ENCODE data around the gene CALD1. TPM values are rescaled to one million over a fixed set of nuclear protein-coding genes. Genes with fewer than 3 reads are reported as not detected.
A peak's percentile ranks its signal among the peaks of the same experiment; 100 is the strongest.

Gene CALD1
- total RNA-seq, 4 donors from 2014 or later, result 1,513 to 2,575 (median 1,808) TPM

DNA sequence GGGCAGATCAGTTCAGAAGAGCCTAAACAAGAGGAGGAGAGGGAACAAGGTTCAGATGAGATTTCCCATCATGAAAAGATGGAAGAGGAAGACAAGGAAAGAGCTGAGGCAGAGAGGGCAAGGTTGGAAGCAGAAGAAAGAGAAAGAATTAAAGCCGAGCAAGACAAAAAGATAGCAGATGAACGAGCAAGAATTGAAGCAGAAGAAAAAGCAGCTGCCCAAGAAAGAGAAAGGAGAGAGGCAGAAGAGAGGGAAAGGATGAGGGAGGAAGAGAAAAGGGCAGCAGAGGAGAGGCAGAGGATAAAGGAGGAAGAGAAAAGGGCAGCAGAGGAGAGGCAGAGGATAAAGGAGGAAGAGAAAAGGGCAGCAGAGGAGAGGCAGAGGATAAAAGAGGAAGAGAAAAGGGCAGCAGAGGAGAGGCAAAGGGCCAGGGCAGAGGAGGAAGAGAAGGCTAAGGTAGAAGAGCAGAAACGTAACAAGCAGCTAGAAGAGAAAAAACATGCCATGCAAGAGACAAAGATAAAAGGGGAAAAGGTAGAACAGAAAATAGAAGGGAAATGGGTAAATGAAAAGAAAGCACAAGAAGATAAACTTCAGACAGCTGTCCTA is 154.1 kb downstream of the CALD1 start:
- H3K36me3 ChIP-seq, result peaks cover 0 to 79% of the 10 kb centered on the region in 2 donors
- ATAC-seq, result no peak
- TF ChIP-seq POLR2AphosphoS5 (IDR thresholded peaks at IDR 0.05) (no peak), POLR2A (IDR thresholded peaks at IDR 0.05) (no peak), EP300 (IDR thresholded peaks at IDR 0.05) (no peak)
- TF ChIP-seq, protein P1, sequence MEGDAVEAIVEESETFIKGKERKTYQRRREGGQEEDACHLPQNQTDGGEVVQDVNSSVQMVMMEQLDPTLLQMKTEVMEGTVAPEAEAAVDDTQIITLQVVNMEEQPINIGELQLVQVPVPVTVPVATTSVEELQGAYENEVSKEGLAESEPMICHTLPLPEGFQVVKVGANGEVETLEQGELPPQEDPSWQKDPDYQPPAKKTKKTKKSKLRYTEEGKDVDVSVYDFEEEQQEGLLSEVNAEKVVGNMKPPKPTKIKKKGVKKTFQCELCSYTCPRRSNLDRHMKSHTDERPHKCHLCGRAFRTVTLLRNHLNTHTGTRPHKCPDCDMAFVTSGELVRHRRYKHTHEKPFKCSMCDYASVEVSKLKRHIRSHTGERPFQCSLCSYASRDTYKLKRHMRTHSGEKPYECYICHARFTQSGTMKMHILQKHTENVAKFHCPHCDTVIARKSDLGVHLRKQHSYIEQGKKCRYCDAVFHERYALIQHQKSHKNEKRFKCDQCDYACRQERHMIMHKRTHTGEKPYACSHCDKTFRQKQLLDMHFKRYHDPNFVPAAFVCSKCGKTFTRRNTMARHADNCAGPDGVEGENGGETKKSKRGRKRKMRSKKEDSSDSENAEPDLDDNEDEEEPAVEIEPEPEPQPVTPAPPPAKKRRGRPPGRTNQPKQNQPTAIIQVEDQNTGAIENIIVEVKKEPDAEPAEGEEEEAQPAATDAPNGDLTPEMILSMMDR (IDR thresholded peaks at IDR 0.05), result no peak
- no peaks in the 10 kb centered on the region for H3K27me3 ChIP-seq
- H3K4me3 ChIP-seq, result peak overlapping the region in 1 of 2 donors; percentile 16
- peaks cover 22 to 92% (median 23%) of the 10 kb centered on the region in 3 donors for H3K4me1 ChIP-seq
- H3K27ac ChIP-seq, result peak overlapping the region; percentile 86 to 97 (median 90)
- no peaks in the 10 kb centered on the region for H3K9me3 ChIP-seq
- WGBS, 2 donors (ENCODE audit: low coverage in 1 of 2), result 50 to 77% methylated on average over 3 of the region's 3 CpGs

DNA sequence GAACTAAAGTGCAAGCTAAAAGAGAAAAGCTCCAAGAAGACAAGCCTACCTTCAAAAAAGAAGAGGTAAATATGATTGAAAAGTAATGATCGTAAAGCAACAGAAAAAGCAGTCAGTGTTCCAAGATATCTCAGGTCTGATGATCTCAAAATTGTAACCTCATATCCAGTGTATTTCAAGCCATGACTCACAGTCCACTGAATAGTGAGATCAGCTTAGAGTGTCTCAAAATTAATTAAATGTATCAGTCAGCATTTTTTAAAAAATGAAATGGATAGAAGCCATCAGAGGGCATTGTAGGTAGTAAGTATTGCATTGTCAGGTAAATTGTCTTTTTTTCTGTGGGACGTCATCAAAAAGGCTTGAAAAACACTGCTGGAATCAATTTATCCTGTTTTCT is 156.3 kb downstream of the CALD1 start:
- 38 to 81% methylated on average over 2 of the region's 2 CpGs for WGBS, 2 donors (ENCODE audit: low coverage in 1 of 2)
- H3K27ac ChIP-seq, result peak overlapping the region; percentile 50 to 90 (median 88)
- H3K27me3 ChIP-seq, result no peaks in the 10 kb centered on the region
- H3K36me3 ChIP-seq, result peaks cover 0 to 79% of the 10 kb centered on the region in 2 donors
- no peaks in the 10 kb centered on the region for H3K9me3 ChIP-seq
- no peak overlapping the region for H3K4me3 ChIP-seq
- no peak for ATAC-seq
- peaks cover 22 to 98% (median 23%) of the 10 kb centered on the region in 3 donors for H3K4me1 ChIP-seq
- TF ChIP-seq, protein P1 (IDR thresholded peaks at IDR 0.05), result no peak
- TF ChIP-seq POLR2A (IDR thresholded peaks at IDR 0.05), result no peak
- TF ChIP-seq EP300 (IDR thresholded peaks at IDR 0.05), result no peak
- no peak for TF ChIP-seq POLR2AphosphoS5 (IDR thresholded peaks at IDR 0.05)

DNA sequence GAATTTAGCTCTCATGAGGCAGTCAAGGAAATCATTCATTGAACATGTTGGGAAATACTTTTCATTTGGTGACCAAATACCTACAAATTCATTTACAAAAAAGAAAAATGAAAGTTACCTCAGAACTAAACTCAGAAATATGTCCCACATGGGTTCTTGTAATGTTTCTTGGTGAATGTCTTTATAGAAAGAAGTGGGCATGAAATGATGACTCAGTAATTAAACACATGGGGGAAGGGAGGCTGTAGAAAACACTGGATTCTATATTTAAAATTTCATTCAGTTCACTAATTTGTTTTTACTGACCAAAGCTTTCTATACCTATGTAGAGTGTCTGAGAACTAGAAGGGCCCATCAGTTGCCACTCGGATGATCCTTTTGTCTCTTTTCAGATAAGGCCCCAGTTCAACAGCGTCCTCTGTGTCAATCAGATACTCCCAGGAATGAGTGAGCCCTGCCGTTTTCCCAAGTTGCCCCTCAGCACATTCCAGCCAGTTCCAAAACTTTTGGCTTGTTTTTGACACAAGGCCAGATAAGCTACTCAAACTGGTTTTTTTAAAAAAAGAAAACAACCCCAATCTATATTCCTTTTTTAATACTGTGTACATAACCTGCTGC is 157.6 kb downstream of the CALD1 start:
- ATAC-seq, result no peak
- Histone ChIP-seq H3K4me3 (no peak overlapping the region), H3K9me3 (no peaks in the 10 kb centered on the region), H3K4me1 (peaks cover 14 to 98% (median 16%) of the 10 kb centered on the region in 3 donors), H3K27ac (peak overlapping the region; percentile 50 to 90 (median 88)), H3K36me3 (peaks cover 0 to 90% of the 10 kb centered on the region in 2 donors), H3K27me3 (no peaks in the 10 kb centered on the region)
- TF ChIP-seq POLR2AphosphoS5 (IDR thresholded peaks at IDR 0.05) (peak; percentile 6), EP300 (IDR thresholded peaks at IDR 0.05) (no peak), POLR2A (IDR thresholded peaks at IDR 0.05) (no peak)
- WGBS, 2 donors (ENCODE audit: low coverage in 1 of 2), result 55 to 69% methylated on average over 3 of the region's 3 CpGs

DNA sequence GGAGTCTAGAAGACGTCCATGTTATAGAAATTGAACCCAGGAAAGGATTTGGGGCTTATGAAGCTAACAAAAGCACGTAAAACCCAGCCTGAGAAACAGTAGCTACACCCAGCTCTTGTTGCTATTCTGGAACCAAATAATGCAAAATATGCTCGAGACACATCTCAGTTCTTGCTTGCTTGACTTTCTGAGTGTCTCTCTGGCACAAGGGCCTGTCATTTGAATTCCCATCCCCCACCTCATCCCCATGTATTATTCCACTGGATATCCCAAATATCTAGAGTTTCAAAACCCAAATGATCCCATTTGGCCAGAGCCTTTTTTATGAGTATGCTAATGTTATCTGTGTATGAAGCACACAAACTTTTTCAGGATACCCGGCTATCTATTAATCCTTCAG is 158.7 kb downstream of the CALD1 start:
- WGBS, 2 donors (ENCODE audit: low coverage in 1 of 2), result 79 to 82% methylated on average over 4 of the region's 4 CpGs
- peak overlapping the region; percentile 10 to 90 (median 52) for H3K27ac ChIP-seq
- H3K4me1 ChIP-seq, result peaks cover 12 to 98% (median 13%) of the 10 kb centered on the region in 3 donors

DNA sequence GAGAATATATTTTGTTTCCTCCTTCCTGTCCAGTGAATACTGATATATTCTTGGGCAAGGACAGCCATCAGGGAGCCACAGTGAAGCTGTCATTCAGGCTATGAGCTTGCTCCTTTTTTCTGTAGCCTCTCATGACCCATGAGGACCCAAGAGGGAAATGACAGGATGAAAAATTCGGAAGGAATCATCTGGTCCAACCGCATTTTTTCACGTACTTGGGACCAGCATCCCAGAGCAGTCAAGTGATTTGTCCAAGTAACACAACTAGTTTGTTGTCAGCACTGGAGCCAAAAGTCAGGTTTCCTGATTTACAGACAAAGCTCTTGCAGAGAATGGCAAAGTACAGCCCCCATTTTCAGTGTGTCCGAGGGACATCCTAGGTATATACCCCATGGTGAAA is 159.7 kb downstream of the CALD1 start:
- WGBS, 2 donors (ENCODE audit: low coverage in 1 of 2), result 60 to 86% methylated on average over 1 to 3 of the region's 4 CpGs
- ATAC-seq, result no peak
- TF ChIP-seq POLR2AphosphoS5 (IDR thresholded peaks at IDR 0.05), result no peak
- no peak for TF ChIP-seq EP300 (IDR thresholded peaks at IDR 0.05)
- no peak for TF ChIP-seq POLR2A (IDR thresholded peaks at IDR 0.05)
- TF ChIP-seq, protein P1 (IDR thresholded peaks at IDR 0.05), result no peak
- H3K36me3 ChIP-seq, result peaks cover 0 to 78% of the 10 kb centered on the region in 2 donors
- H3K4me3 ChIP-seq, result no peak overlapping the region
- H3K27me3 ChIP-seq, result no peaks in the 10 kb centered on the region
- H3K27ac ChIP-seq, result peak overlapping the region; percentile 70 to 90 (median 80)
- H3K4me1 ChIP-seq, result peaks cover 3 to 96% (median 8%) of the 10 kb centered on the region in 3 donors
- no peaks in the 10 kb centered on the region for H3K9me3 ChIP-seq

More for the DNA sequence above, 158.7 kb downstream of the CALD1 start:
- H3K4me3 ChIP-seq, result no peak overlapping the region
- H3K9me3 ChIP-seq, result no peaks in the 10 kb centered on the region
- H3K27me3 ChIP-seq, result no peaks in the 10 kb centered on the region
- TF ChIP-seq POLR2AphosphoS5 (IDR thresholded peaks at IDR 0.05), result no peak
- no peak for TF ChIP-seq EP300 (IDR thresholded peaks at IDR 0.05)
- TF ChIP-seq POLR2A (IDR thresholded peaks at IDR 0.05), result no peak
- TF ChIP-seq, protein P1 (IDR thresholded peaks at IDR 0.05), result no peak
- no peak for ATAC-seq
- H3K36me3 ChIP-seq, result peaks cover 0 to 85% of the 10 kb centered on the region in 2 donors
